Panc1 (cell line): ENCODE results near the gene MYO18B. TPM values are rescaled to one million over a fixed set of nuclear protein-coding genes. Genes with fewer than 3 reads are reported as not detected.

Source experiments
- ATAC-seq: fragments of 200-7000 bp; cut with Tn5 transposase; 2 replicates; pipeline ENCODE4 v1.9.1; 2020; ENCODE audit warnings: mild to moderate bottlenecking, moderate library complexity
- BruUV-seq: library from RNA; stranded (reverse); fragments of 400-500 nt; replicated peaks from 2 replicates; lab custom pipeline; 2021; lab: Mats Ljungman, UMichigan
- CTCF ChIA-PET: fragments of 300-600 bp; sonication (Branson Sonifier 250); formaldehyde crosslinking; loops from one replicate; lab custom pipeline; 2022; ENCODE audit warnings: antibody characterized with exemption; lab: Charles Lee
- POLR2A ChIA-PET: fragments of 300-600 bp; sonication (Branson Sonifier 250); formaldehyde crosslinking; loops from one replicate; lab custom pipeline; 2022; ENCODE audit warnings: antibody characterized with exemption; lab: Charles Lee
- DNase-seq: peaks from one replicate; pipeline ENCODE4 v3.0.0-alpha.2; 2010; ENCODE audit warnings: low read depth, low spot score
- H3K27ac ChIP-seq: 2 replicates; pipeline ENCODE4 v1.5.1; 2011; ENCODE audit warnings: mild to moderate bottlenecking, low read length, inconsistent platforms
- H3K27me3 ChIP-seq: fragments of 200-500 bp; sonication (Bioruptor generic); 2 replicates; pipeline ENCODE4 v1.6.0; 2014; ENCODE audit warnings: low read length, inconsistent platforms; ENCODE audit not compliant: control insufficient read depth, insufficient read depth
- H3K36me3 ChIP-seq: fragments of 200-500 bp; sonication (Bioruptor generic); 2 replicates; pipeline ENCODE4 v1.5.1; 2014; ENCODE audit warnings: inconsistent platforms, mild to moderate bottlenecking, low read length, moderate library complexity; ENCODE audit not compliant: control insufficient read depth, insufficient read depth
- H3K4me1 ChIP-seq: 2 replicates; pipeline ENCODE4 v1.5.1; 2011; ENCODE audit warnings: inconsistent platforms, mild to moderate bottlenecking, low read length, moderate library complexity; ENCODE audit not compliant: control insufficient read depth, insufficient read depth
- H3K4me3 ChIP-seq, 2 experiments: 2 replicates each; pipeline ENCODE4 v1.5.1; 2011 to 2012; ENCODE audit warnings: low read depth in 2 of 2, low read length in 2 of 2, mild to moderate bottlenecking in 2 of 2, inconsistent platforms in 1 of 2, moderate library complexity in 1 of 2
- H3K9me3 ChIP-seq: fragments of 200-500 bp; sonication (Bioruptor generic); 2 replicates; pipeline ENCODE4 v1.5.1; 2014; ENCODE audit warnings: low read depth, mild to moderate bottlenecking, inconsistent platforms, low read length, moderate library complexity; ENCODE audit not compliant: control insufficient read depth, insufficient read depth
- CTCF ChIP-seq: fragments of 450-650 bp; IDR thresholded peaks from 2 replicates; pipeline ENCODE4 v1.5.1; 2017; ENCODE audit warnings: mild to moderate bottlenecking
- POLR2AphosphoS5 ChIP-seq: IDR thresholded peaks from 2 replicates; pipeline ENCODE4 v1.6.1; 2012; ENCODE audit warnings: mild to moderate bottlenecking, low read depth, low read length, moderate library complexity
- REST ChIP-seq, 2 experiments: IDR thresholded peaks; 2 replicates each; pipeline ENCODE4 v1.6.1; 2011 to 2012; ENCODE audit warnings: low read depth in 2 of 2, control low read depth in 1 of 2, low read length in 1 of 2, mild to moderate bottlenecking in 1 of 2, moderate library complexity in 1 of 2; ENCODE audit not compliant: insufficient read depth in 1 of 2
- SIN3A ChIP-seq: IDR thresholded peaks from 2 replicates; pipeline ENCODE4 v1.6.1; 2012; ENCODE audit warnings: low read depth, mild to moderate bottlenecking, low read length, moderate library complexity, borderline replicate concordance; ENCODE audit not compliant: insufficient read depth
- TCF7L2 ChIP-seq: IDR thresholded peaks from 2 replicates; pipeline ENCODE4 v1.6.1; 2011; ENCODE audit warnings: mild to moderate bottlenecking, low read depth, low read length, inconsistent platforms
- in situ Hi-C: cut with HindIII; loops from 2 replicates; pipeline ENCODE4 v1.10.0; 2016; ENCODE audit warnings: low sequenced_read_pairs, low pct_unique_long_range_greater_than_20kb
- intact Hi-C: fragments of 100-400 bp; cut with micrococcal nuclease; formaldehyde crosslinking; loops from one replicate; pipeline ENCODE4 v1.10.0; 2022; ENCODE audit not compliant: unreplicated experiment
- total RNA-seq: library from RNA; stranded (reverse); gene quantifications from one replicate; pipeline ENCODE4 v1.2.1, GENCODE V29; 2021; ENCODE audit not compliant: unreplicated experiment

Gene MYO18B
- total RNA-seq, 1 experiment from 2014 or later: not detected

- Histone ChIP-seq H3K36me3 (no peaks in the 10 kb centered on the region), H3K4me3 (no peak overlapping the region), H3K9me3 (no peaks in the 10 kb centered on the region), H3K27me3 (peaks cover 4% of the 10 kb centered on the region), H3K4me1 (no peaks in the 10 kb centered on the region), H3K27ac (no peak overlapping the region)
- ChIA-PET CTCF (no interaction called here), POLR2A (no interaction called here)
- no peak for TF ChIP-seq SIN3A
- TF ChIP-seq REST (IDR thresholded peaks at IDR 0.05; ENCODE audit: insufficient read depth in 1 of 2, low read depth in 2 of 2, low read length in 1 of 2): no peak
- no peak for TF ChIP-seq CTCF
- no peak for TF ChIP-seq POLR2AphosphoS5
- no peak for DNase-seq
- no peak for ATAC-seq
- in situ Hi-C loops: no loop called here
- intact Hi-C loops: no loop called here
- no TSS peak for BruUV-seq
Observed at GRCh38 chr22:25939384-25939783, 197.4 kb downstream of the MYO18B start.

GRCh38 chr22:25940479-25940878, 198.5 kb downstream of the MYO18B start:
- CTCF ChIA-PET: no interaction called here
- Histone ChIP-seq H3K27ac (no peak overlapping the region), H3K4me3 (no peak overlapping the region), H3K36me3 (no peaks in the 10 kb centered on the region), H3K4me1 (no peaks in the 10 kb centered on the region), H3K9me3 (no peaks in the 10 kb centered on the region), H3K27me3 (peaks cover 3% of the 10 kb centered on the region)
- intact Hi-C loops: no loop called here
- no TSS peak for BruUV-seq
- TF ChIP-seq POLR2AphosphoS5 (no peak), TCF7L2 (no peak), SIN3A (no peak), REST (IDR thresholded peaks at IDR 0.05; ENCODE audit: insufficient read depth in 1 of 2, low read depth in 2 of 2, low read length in 1 of 2) (no peak), CTCF (no peak)
- no peak for DNase-seq
- in situ Hi-C loops: no loop called here
- POLR2A ChIA-PET: no interaction called here
- no peak for ATAC-seq
